ENCODE measurements around the gene METTL16. TPM values are rescaled to one million over a fixed set of nuclear protein-coding genes. Genes with fewer than 3 reads are reported as not detected.

METTL16 gene
- total RNA-seq, 4 donors from 2014 or later: 16.1 to 141 (median 19.8) TPM

DNA sequence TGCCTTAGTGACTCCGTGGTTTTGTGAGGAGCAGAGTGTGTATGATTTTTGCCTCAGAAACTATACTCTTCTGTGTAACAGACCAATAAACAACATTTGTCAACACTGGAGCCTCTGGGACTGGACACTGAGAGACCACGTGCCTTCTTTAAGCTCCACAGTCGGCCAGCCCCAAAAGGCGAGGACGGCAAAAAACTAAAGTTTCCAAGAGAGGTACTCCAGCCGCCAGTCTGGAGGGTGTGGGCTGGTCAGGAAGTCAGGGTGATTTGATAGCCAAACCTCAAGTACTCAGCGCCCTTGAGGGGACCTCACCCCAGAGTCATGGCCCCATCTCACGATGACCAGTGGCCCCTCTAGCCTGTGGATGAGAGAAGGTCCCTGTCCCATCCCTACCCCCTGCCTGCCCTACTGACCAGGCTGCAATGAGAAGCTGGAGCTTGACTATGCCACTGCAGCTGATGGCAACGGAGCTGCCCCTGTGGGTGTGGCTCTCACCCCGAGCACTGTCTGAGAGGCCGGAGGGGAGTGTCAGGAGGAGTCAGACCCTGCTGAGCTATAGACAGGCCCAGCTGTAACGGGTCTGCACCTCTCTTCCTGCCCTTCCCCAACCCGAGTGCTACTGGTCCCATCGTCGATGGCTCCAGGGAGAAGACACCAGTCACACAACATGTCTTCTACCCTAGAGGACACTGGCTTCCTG, 130.6 kb downstream of the METTL16 start:
- Histone ChIP-seq H3K4me1 (peaks cover 0 to 15% (median 8%) of the 10 kb centered on the region in 4 donors), H3K27ac (no peak overlapping the region), H3K27me3 (no peaks in the 10 kb centered on the region), H3K36me3 (no peaks in the 10 kb centered on the region), H3K9me3 (no peaks in the 10 kb centered on the region), H3K4me3 (no peak overlapping the region)
- no peak for TF ChIP-seq EP300 (IDR thresholded peaks at IDR 0.05; ENCODE audit: low read depth)
- TF ChIP-seq, protein P1, sequence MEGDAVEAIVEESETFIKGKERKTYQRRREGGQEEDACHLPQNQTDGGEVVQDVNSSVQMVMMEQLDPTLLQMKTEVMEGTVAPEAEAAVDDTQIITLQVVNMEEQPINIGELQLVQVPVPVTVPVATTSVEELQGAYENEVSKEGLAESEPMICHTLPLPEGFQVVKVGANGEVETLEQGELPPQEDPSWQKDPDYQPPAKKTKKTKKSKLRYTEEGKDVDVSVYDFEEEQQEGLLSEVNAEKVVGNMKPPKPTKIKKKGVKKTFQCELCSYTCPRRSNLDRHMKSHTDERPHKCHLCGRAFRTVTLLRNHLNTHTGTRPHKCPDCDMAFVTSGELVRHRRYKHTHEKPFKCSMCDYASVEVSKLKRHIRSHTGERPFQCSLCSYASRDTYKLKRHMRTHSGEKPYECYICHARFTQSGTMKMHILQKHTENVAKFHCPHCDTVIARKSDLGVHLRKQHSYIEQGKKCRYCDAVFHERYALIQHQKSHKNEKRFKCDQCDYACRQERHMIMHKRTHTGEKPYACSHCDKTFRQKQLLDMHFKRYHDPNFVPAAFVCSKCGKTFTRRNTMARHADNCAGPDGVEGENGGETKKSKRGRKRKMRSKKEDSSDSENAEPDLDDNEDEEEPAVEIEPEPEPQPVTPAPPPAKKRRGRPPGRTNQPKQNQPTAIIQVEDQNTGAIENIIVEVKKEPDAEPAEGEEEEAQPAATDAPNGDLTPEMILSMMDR (IDR thresholded peaks at IDR 0.05): no peak
- no peak for TF ChIP-seq POLR2A (IDR thresholded peaks at IDR 0.05)
- TF ChIP-seq POLR2AphosphoS5 (IDR thresholded peaks at IDR 0.05): no peak
- no peak for DNase-seq
- intact Hi-C loops (cut with DNase I; ENCODE audit: low total_unique reads): no loop called here
- 83% methylated on average over 14 of the region's 15 CpGs; no CpG with 5 or more reads in 1 of the 2 donors for WGBS, 2 donors (ENCODE audit: low coverage in 1 of 2)
- in situ Hi-C loops (cut with MboI; ENCODE audit: low pct_ligation_motif_present in 1 of 4, low pct_unique_long_range_greater_than_20kb in 1 of 4, low sequenced_read_pairs in 3 of 4): loop anchor here in 2 of 4 donors (5.0 kb wide), 1 partner anchor 36 kb away; no protein-coding TSS in a partner anchor

DNA sequence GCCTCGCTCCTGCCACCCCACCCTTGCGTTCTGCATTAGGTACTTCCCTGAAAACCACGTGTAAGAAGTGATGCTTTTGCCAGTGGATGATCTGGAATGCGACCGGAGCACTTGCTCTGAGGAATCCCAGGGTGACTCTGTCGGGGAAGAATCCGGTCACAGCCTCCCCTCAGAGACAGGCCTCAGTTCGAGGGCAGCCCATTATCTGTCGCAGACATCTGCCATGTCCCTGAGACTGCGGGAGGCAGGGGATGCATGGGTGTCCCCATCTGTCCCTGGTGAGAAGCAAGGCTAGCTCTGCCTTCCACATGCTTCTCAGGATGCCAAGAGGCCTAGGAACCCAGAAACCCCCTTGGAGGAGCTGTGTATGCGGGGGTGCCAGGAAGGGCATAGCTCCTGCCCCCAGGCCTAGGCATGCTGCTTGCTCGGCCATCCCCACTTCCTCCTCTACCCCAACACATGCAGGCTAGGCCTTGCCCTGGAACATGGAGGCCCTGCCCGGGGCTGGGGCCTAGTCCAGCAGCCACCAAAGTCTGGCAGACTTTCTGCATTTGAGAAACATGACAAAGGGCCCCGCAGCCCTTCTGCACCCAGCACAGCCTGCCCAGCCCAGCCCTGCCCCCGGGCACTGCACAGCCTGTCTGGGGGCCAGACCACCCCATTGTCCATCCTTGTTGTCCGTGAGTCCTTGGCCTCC, 131.3 kb downstream of the METTL16 start:
- no peaks in the 10 kb centered on the region for H3K9me3 ChIP-seq
- DNase-seq: no peak
- no peaks in the 10 kb centered on the region for H3K36me3 ChIP-seq
- WGBS, 2 donors (ENCODE audit: low coverage in 1 of 2): 88% methylated on average over 16 of the region's 16 CpGs; no CpG with 5 or more reads in 1 of the 2 donors
- H3K4me3 ChIP-seq: no peak overlapping the region
- TF ChIP-seq EP300 (IDR thresholded peaks at IDR 0.05; ENCODE audit: low read depth) (no peak), POLR2A (IDR thresholded peaks at IDR 0.05) (no peak)
- TF ChIP-seq, protein P1 (IDR thresholded peaks at IDR 0.05): no peak
- peaks cover 0 to 13% (median 7%) of the 10 kb centered on the region in 4 donors for H3K4me1 ChIP-seq
- H3K27ac ChIP-seq: no peak overlapping the region
- H3K27me3 ChIP-seq: no peaks in the 10 kb centered on the region
- intact Hi-C loops (cut with DNase I; ENCODE audit: low total_unique reads) (no loop called here), in situ Hi-C loops (cut with MboI; ENCODE audit: low pct_ligation_motif_present in 1 of 4, low pct_unique_long_range_greater_than_20kb in 1 of 4, low sequenced_read_pairs in 3 of 4) (loop anchor here in 2 of 4 donors (5.0 kb wide), 1 partner anchor 37 kb away; no protein-coding TSS in a partner anchor)

DNA sequence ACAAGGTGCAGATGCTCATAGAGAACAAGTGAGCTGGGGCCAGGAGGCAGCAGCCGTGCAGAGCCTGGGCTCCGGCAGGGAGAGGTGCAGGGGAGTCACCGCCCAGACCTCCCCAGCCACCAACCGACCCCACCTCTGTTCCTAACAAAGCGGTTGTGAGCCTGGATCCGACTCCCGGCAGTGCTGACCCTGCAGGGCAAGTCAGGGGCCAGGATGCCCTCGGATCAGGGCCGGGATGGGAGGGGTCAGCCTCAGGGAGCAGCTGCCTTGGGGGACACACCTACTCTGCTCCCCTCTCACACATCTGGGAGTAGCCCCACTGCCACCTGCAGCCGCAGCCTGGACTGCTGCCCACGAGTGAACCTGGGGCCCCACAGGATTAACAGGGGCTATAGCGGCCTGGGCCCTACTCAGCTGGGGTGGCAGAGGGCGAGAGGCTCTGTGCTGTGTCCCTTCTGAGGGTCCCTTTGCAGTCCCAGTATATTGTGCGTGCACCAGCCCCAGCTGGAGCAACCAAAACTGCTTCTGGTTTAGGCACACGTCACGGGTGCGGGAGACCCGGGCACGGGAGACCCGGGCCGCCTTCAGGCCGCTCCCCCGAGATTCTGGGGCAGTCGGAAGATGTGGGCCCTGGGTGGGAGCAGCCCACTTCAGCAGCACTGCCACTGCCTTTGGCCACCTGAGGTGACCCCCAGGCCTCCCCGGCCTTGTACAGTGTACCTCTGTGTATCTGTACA, 132.0 kb downstream of the METTL16 start:
- Histone ChIP-seq H3K4me3 (no peak overlapping the region), H3K4me1 (peaks cover 0 to 13% (median 7%) of the 10 kb centered on the region in 4 donors), H3K27me3 (no peaks in the 10 kb centered on the region), H3K36me3 (no peaks in the 10 kb centered on the region), H3K9me3 (no peaks in the 10 kb centered on the region), H3K27ac (no peak overlapping the region)
- in situ Hi-C loops (cut with MboI; ENCODE audit: low pct_ligation_motif_present in 1 of 4, low pct_unique_long_range_greater_than_20kb in 1 of 4, low sequenced_read_pairs in 3 of 4) (loop anchor here in 3 of 4 donors (5.0 to 10.0 kb wide), 2 partner anchors 38 to 45 kb away; no protein-coding TSS in a partner anchor), intact Hi-C loops (cut with DNase I; ENCODE audit: low total_unique reads) (no loop called here)
- TF ChIP-seq, protein P1 (IDR thresholded peaks at IDR 0.05): no peak
- TF ChIP-seq POLR2AphosphoS5 (IDR thresholded peaks at IDR 0.05) (no peak), POLR2A (IDR thresholded peaks at IDR 0.05) (no peak), EP300 (IDR thresholded peaks at IDR 0.05; ENCODE audit: low read depth) (no peak)
- WGBS, 2 donors (ENCODE audit: low coverage in 1 of 2): 93% methylated on average over 17 of the region's 25 CpGs; no CpG with 5 or more reads in 1 of the 2 donors
- no peak for DNase-seq

DNA sequence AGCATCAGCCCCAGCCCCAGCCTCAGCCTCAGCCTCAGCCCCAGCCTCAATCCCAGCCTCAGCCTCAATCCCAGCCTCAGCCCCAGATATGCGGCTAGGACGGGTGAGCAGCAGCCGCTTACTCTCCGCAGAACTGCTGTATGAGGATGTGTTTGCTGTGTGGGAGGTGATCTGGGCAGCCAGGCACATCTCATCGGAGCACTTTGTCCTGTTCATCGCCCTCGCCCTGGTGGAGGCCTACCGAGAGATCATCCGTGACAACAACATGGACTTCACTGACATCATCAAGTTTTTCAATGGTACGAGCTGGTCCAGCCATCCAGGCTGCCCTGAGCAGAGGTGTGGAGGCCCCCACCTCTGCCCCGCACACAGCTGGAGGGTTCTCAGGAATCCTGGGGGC, 132.8 kb downstream of the METTL16 start:
- no peak overlapping the region for H3K27ac ChIP-seq
- H3K36me3 ChIP-seq: no peaks in the 10 kb centered on the region
- TF ChIP-seq POLR2AphosphoS5 (IDR thresholded peaks at IDR 0.05) (no peak), POLR2A (IDR thresholded peaks at IDR 0.05) (no peak), EP300 (IDR thresholded peaks at IDR 0.05; ENCODE audit: low read depth) (no peak)
- TF ChIP-seq, protein P1 (IDR thresholded peaks at IDR 0.05): no peak
- peaks cover 0 to 13% (median 7%) of the 10 kb centered on the region in 4 donors for H3K4me1 ChIP-seq
- DNase-seq: no peak
- no peak overlapping the region for H3K4me3 ChIP-seq
- H3K9me3 ChIP-seq: no peaks in the 10 kb centered on the region
- intact Hi-C loops (cut with DNase I; ENCODE audit: low total_unique reads) (no loop called here), in situ Hi-C loops (cut with MboI; ENCODE audit: low pct_ligation_motif_present in 1 of 4, low pct_unique_long_range_greater_than_20kb in 1 of 4, low sequenced_read_pairs in 3 of 4) (loop anchor here in 1 of 4 donors (10.0 kb wide), 1 partner anchor 46 kb away; no protein-coding TSS in a partner anchor)
- WGBS, 2 donors (ENCODE audit: low coverage in 1 of 2): 93% methylated on average over 11 of the region's 11 CpGs; no CpG with 5 or more reads in 1 of the 2 donors
- H3K27me3 ChIP-seq: no peaks in the 10 kb centered on the region
